HG02588 (cell line): Measurements from ENCODE around the gene C20orf204.

Experiments
- ATAC-seq: cut with Tn5 transposase; IDR thresholded peaks from one replicate; pipeline ENCODE4 v1.9.1; 2021; ENCODE audit warnings: mild to moderate bottlenecking, moderate library complexity; ENCODE audit not compliant: unreplicated experiment

The C20orf204 gene

DNA sequence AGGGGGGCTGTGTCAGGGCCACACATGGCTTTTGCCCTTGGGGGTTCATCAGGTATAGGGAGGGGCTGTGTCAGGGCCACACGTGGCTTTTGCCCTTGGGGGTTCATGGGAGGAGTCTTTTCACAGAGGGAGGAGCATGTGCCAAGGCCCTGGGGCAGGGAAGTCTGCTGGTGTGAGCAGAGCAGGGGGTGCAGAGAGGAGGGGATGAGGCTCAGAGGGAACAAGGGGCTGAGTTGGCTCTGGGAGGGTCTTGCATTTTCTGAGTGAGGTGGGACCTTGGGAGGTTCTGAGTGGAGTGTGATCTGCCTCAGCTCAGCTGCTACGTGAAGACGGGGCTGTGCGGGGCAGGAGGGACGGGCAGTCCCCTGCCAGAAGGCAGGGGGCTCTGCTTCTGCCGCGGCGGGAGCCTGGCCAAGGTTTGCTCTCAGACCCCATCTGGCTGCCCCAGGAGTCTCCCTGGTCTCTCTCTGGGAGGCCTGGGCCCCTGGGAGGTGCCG is 19.5 kb downstream of the C20orf204 start:
- no peak for ATAC-seq

DNA sequence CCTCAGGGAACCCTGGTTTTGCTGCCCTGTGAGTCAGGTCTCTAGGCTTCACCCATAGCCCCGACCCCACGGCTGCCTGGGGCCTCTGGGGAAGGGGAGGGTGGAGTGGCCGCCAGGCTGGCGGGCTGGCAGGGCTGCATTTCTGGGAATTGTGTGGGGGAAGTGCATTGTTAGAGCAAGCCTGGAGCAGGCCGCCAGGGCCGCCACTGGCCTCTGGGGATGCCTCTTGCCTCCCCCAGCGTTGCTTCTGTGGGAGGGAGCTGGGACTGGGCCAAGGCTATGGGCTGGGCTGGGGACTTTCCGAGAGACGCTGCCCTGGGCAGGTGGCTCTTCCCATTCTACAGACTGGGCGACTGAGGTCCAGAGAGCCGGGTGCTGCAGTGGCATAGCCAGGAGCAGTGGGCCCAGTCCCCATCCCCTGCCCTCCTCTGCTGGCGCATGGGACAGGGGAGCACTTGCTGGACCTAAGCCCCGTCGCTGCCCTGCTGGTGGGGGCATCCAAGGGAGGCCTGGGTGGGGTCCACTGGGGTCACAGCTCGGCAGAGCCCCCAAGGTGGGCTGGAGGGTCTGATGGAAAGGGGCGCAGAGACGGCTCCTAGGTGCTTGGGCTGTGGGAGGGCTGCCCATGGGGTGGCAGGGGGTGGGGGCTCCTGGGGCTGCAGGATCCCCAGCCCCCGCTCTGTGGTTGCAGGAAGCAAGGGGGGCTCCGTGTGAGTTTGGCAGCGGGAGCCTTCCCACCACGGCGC is 20.1 kb downstream of the C20orf204 start:
- no peak for ATAC-seq

GRCh38 chr20:64056639-64056888 is 20.6 kb downstream of the C20orf204 start:
- ATAC-seq, result no peak

DNA sequence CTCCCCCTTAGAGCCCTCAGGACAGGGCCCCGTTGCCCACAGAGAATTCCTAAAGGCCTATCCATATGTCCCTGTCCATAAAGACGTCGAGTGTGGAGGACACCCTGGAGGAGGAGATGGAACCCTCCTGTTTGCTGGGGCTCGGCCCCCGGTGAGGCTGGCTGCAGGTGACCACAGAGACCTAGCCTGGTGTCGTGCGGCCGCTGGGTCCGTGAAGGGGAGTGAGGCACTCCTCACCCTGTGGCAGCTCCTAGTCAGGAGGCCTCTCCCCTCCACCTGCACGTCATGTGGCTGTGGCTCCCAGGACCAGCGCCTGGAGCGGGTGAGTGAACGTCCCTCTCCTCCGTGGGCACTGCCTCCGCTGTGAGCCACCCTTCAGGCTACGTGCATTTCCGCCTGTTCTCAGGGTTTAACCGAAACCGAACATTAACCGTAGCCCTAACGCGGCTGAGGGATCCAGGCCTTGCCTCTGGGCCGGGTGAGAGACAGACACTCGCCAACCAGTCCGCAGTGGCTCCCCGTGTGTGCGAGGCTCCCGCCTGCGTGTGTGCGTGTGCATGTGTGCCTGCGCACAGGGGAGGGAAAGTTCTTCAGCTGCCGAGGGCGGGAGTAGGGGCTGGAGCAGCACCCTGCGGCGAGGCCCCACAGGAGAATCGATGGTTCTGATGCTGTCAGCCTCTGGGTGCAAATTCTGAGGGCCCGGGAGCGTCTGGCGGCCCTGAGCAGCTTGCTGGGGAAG is 21.1 kb downstream of the C20orf204 start:
- no peak for ATAC-seq

DNA sequence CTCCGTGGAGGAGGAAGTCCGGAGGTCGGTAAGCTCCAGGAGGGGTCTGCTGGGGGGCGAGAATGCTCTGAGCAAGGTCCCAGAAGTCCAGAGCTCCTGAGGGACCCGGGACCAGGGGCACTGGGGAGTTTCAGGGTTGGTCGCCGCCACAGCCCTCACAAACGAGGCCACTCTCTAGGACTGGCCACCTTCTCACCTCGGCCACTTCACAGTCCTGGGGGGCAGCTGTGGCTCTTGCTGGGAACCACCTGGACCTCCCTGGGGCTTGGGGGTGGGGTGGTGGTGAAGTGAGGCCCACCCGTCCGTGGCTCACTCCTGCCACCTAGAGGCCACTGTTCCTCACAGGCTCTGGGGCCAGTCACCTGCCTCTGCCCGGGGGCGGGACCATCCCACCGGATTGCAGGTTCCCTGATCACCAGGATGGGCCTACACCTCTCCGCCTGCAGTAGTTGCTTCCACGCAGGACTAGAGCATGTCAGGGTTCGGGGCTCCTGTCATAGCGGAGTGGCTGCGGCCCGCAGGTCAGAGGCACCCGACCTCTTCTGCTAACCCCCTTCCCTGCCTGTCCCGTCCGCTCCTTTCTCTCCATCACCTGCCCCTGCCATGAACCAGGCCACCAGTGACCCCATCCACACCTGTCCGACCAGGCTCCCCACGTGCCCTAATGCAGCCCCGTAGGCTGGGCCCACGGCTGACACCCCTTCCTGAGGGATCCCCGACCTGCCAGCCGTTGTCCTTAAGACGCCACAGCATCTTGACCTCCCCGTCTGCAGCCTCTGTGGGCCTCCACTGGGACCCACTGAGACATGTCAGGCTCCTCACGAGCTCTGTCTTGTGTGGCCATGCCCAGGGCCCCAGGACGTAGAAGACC is 21.9 kb downstream of the C20orf204 start:
- ATAC-seq, result no peak

DNA sequence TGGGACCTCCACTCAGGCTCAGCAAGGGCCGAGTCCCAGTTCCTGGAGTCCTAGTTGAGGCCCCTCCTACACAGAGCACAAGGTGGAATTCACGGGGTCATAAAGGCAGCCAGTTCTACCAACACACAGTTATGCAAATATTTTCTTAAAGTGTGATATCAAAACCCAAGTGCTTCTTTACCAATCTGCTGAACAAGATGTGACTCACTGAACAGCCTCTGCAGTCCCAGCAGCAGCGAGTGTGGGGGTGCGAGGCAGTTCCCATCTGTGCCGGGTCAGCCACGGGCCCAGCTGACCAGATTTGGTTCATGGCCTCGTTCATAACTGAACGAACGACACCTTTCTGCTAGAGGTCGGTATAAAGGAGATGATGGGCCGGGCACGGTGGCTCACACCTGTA is 22.6 kb downstream of the C20orf204 start:
- no peak for ATAC-seq

GRCh38 chr20:64062276-64062595 is 26.3 kb downstream of the C20orf204 start:
- ATAC-seq, result no peak

- ATAC-seq, result peak; percentile 81
These were observed 26.8 kb downstream of the C20orf204 start, which contains the start of gene TCEA2 for GRCh38 chr20:64062596-64063388. TCEA2 (plus strand) TSS chr20:64063198; CDS start chr20:64063313, 115 bp downstream.

DNA sequence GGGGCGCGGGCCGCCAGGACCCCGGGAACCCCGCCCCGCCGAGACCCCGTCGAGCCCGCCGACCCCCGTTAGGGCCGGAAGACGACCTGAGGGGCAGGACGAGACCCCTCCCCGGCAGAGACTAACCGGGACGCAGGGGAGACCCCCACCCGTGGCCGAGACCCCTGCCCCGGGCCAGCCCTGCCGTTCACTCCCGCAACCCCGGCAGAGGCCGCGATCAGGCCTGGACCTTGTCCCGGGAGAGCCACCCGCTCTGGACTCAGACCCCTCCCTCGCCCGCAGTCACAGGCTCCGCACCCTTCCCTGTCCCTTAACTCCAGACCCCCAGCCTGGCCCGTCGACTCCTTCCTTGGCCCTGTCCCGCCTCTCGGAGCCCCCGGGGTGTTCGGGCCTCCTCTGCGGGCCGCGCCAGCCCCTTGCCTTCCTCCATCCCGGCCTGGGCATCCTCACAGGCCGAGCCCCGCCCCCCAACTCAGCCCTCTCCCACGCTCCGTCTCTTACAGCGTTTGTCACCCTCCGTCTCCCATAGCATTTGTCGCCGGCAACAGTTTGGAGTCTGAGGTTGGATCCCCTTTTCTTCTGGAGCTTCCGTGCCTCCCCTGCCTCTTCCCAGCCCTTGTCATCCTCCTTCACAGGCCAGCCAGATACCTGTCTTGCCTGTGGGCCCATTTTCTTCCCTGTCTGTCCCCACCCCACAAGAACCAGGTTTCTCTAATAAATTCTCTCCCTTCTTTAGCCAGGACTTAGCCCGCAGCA is 27.6 kb downstream of the C20orf204 start:
- no peak for ATAC-seq

DNA sequence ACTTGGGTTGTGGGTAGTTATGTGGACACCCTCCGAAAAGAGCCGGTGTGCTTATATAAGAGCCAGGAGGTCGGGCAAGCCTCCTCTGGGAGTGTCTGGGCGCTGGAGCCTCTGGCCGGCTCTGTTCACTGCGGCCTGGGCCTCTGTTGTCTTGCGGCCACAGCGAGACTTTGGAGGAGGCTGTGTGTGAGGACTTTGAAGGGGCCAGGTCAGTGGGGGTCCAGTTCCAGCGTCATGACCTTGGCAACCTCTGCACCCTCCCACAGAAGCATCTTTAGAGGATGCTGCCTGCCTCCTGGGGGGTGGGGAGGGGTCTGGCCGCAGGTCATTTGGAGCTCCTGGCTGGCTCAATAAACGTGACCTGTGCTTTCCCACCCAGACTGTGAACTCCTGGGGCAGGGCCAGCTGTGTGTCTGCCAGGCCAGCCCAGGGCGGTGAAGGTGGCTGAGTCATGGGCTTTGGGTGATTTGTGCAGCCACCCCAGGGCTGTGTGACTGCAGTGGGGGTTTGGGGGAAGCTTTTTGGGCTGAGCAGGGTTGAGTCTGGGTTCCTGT is 28.2 kb downstream of the C20orf204 start:
- ATAC-seq, result no peak

GRCh38 chr20:64065062-64065973 is 29.3 kb downstream of the C20orf204 start:
- ATAC-seq, result no peak

GRCh38 chr20:64065974-64066343 is 30.0 kb downstream of the C20orf204 start:
- no peak for ATAC-seq

DNA sequence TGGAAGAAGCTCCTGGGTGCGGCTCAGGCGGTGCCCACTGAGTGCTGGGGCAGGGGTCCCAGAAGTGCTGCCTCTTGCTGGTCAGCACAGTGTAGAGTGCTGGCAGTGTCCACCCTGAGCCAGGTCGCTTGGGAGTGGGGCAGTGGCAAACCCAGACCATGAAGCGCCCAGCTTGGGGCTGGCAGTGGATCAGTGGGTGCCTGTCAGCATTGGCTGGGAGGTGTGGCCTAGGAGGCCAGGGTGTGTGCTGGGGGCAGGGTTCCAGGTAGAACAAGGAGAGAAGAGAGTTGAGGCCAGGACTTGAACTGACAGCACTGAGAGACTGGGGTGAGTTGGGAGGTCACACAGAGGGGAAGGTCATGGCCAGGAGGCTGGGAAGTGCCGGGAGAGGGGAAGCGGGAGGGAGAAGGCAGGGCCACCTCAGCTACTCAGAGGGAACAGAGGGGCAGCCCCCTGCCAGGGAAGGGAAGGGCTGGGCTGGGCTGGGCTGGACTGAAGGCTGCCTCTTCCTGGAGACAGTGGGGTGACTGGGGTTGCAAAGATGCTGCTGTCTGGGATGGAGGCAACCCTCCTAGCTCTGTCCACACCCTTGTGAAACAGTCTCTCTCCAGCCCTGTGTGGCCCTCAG is 31.1 kb downstream of the C20orf204 start:
- ATAC-seq, result no peak

DNA sequence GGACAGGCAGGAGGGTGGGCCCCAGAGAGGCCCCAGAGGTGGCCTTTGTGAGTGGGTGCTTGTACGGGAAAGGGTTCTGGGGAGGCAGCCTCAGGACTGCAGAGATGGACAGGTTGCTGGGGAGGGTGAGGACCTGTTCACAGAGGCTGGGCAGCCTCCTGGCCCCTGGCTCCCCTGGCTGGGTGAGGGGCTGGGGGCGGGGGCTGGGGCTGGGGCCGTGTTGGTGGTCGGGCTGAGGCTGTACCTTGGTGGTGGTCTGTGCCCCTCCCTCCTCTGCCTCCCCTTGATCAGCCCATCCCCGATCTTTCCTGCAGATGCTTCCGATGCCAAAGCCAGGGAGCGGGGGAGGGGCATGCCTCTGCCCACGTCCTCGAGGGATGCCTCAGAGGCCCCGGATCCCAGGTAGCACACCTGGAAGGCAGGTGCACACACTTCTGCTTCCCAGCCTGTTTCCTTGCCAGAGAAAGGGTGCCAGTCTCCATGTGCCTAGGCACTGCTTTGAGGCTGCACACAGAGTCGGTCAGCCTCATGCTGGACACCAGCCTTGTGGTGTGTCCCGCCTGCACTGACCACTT is 31.8 kb downstream of the C20orf204 start:
- ATAC-seq, result no peak

GRCh38 chr20:64068386-64069208 is 32.6 kb downstream of the C20orf204 start:
- no peak for ATAC-seq

DNA sequence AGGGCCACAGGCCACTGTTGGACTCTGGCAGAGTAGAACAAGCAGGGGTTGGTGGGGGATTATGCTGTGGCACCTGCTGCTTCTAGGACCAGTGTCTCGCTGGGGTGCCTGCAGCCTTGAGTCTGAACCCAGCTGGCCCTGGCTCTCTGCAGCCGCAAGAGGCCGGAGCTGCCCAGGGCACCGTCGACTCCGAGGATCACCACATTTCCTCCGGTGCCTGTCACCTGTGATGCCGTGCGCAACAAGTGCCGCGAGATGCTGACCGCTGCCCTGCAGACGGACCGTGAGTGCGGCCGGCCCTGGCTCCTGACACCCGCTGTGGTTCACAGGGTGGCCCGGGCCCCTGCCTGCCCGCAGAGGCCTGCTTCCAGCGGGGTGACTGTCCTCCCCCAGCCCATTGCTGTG is 33.2 kb downstream of the C20orf204 start:
- no peak for ATAC-seq

- no peak for ATAC-seq
These were observed 33.7 kb downstream of the C20orf204 start for GRCh38 chr20:64069614-64070243.
